HepG2 (cell line): Measurements from ENCODE around the gene SBK1. TPM values are rescaled to one million over a fixed set of nuclear protein-coding genes. Genes with fewer than 3 reads are reported as not detected.
A peak's percentile ranks its signal among the peaks of the same experiment; 100 is the strongest.

Source experiments
- ARNT2 ChIP-seq: sonication (generic); formaldehyde crosslinking; IDR thresholded peaks from 2 replicates; pipeline ENCODE4 v1.8.0; 2022; ENCODE audit warnings: mild to moderate bottlenecking, low read depth, missing genetic modification reagents, moderate library complexity
- BRD4 ChIP-seq: sonication (generic); formaldehyde crosslinking; IDR thresholded peaks from 2 replicates; pipeline ENCODE4 v1.4.0; 2020; ENCODE audit warnings: missing genetic modification reagents
- HNRNPL ChIP-seq: fragments of 200-400 bp; formaldehyde crosslinking; IDR thresholded peaks from 2 replicates; pipeline ENCODE4 v1.6.1; 2017; ENCODE audit warnings: mild to moderate bottlenecking, low read depth, low read length
- IRF2 ChIP-seq: IDR thresholded peaks from 2 replicates; pipeline ENCODE4 v1.6.1; 2018; ENCODE audit warnings: missing genetic modification reagents, missing compliant biosample characterization
- SMARCE1 ChIP-seq: fragments of 450-650 bp; IDR thresholded peaks from 2 replicates; pipeline ENCODE4 v1.6.1; 2017; ENCODE audit warnings: borderline replicate concordance
- SNAI1 ChIP-seq: sonication (generic); formaldehyde crosslinking; IDR thresholded peaks from 2 replicates; pipeline ENCODE4 v1.5.0; 2020; ENCODE audit warnings: mild to moderate bottlenecking, missing genetic modification reagents, borderline replicate concordance
- SOX6 ChIP-seq, 2 experiments: fragments of 450-650 bp in 1 of 2; sonication (generic) in 1 of 2; formaldehyde crosslinking in 1 of 2; IDR thresholded peaks; 2 replicates each; pipeline versions ENCODE4 v1.4.0 to v1.6.1; 2017 to 2020; ENCODE audit warnings: antibody characterized with exemption in 1 of 2, mild to moderate bottlenecking in 1 of 2, missing genetic modification reagents in 1 of 2
- TOE1 ChIP-seq: sonication (generic); formaldehyde crosslinking; IDR thresholded peaks from 2 replicates; pipeline ENCODE4 v1.4.0; 2020; ENCODE audit warnings: mild to moderate bottlenecking, missing genetic modification reagents
- TOPORS ChIP-seq: sonication (generic); formaldehyde crosslinking; IDR thresholded peaks from 2 replicates; pipeline ENCODE4 v1.8.0; 2023; ENCODE audit warnings: mild to moderate bottlenecking, missing genetic modification reagents
- ZBTB2 ChIP-seq: sonication (generic); formaldehyde crosslinking; IDR thresholded peaks from 2 replicates; pipeline ENCODE4 v1.8.0; 2022; ENCODE audit warnings: low read depth, missing genetic modification reagents
- ZBTB3 ChIP-seq: sonication (generic); formaldehyde crosslinking; IDR thresholded peaks from 2 replicates; pipeline ENCODE4 v1.4.0; 2020; ENCODE audit warnings: low read depth, mild to moderate bottlenecking, moderate library complexity, missing genetic modification reagents, borderline replicate concordance
- ZNF124 ChIP-seq: sonication (generic); formaldehyde crosslinking; IDR thresholded peaks from 2 replicates; pipeline ENCODE4 v1.4.0; 2020; ENCODE audit warnings: missing genetic modification reagents
- ZNF143 ChIP-seq: sonication (generic); formaldehyde crosslinking; IDR thresholded peaks from 2 replicates; pipeline ENCODE4 v1.4.0; 2020; ENCODE audit warnings: missing genetic modification reagents
- polyA plus RNA-seq, 8 experiments: library from polyadenylated mRNA; depleted of rRNA in 3 of 8; stranded (reverse) in 7 of 8; unstranded in 1 of 8; fragments of >200 nt; fragmentation: Illumina TruSeq in 4 of 8; extraction: Trizol in 4 of 8; gene quantifications; 2 replicates each; pipeline versions ENCODE4 v1.2.1 to v1.2.3, GENCODE V29; 2011 to 2016; ENCODE audit warnings: low read depth in 4 of 8, missing spikeins in 1 of 8, mixed read lengths in 1 of 8; ENCODE audit not compliant: insufficient read depth in 1 of 8
- total RNA-seq, 5 experiments: library from RNA; depleted of rRNA; stranded (reverse); fragments of >200 nt; fragmentation: Illumina TruSeq; extraction: Trizol; gene quantifications; 2 replicates each; pipeline ENCODE4 v1.2.3, GENCODE V29; 2016; ENCODE audit warnings: low read depth in 1 of 5
- TF ChIP-seq, protein P1 (sequence below): sonication (generic); formaldehyde crosslinking; IDR thresholded peaks from 2 replicates; pipeline ENCODE4 v1.4.0; 2020; ENCODE audit warnings: missing genetic modification reagents, borderline replicate concordance
- TF ChIP-seq, protein P2 (sequence below): sonication (generic); formaldehyde crosslinking; IDR thresholded peaks from 2 replicates; pipeline ENCODE4 v1.5.0; 2020; ENCODE audit warnings: missing genetic modification reagents, mild to moderate bottlenecking, borderline replicate concordance
- TF ChIP-seq, protein P3 (sequence below): sonication (generic); formaldehyde crosslinking; conservative IDR thresholded peaks from 2 replicates; pipeline ENCODE4 v1.4.0; 2020; ENCODE audit warnings: missing genetic modification reagents
- TF ChIP-seq, protein P4 (sequence below): sonication (generic); formaldehyde crosslinking; IDR thresholded peaks from 2 replicates; pipeline ENCODE4 v1.4.0; 2020; ENCODE audit warnings: missing genetic modification reagents

Gene SBK1
- total and polyA plus RNA-seq, 2 of the 13 experiments (the other 11 are each of a cell fraction or from before 2014, with no cell fraction given) = 0.15 to 0.17 TPM

DNA sequence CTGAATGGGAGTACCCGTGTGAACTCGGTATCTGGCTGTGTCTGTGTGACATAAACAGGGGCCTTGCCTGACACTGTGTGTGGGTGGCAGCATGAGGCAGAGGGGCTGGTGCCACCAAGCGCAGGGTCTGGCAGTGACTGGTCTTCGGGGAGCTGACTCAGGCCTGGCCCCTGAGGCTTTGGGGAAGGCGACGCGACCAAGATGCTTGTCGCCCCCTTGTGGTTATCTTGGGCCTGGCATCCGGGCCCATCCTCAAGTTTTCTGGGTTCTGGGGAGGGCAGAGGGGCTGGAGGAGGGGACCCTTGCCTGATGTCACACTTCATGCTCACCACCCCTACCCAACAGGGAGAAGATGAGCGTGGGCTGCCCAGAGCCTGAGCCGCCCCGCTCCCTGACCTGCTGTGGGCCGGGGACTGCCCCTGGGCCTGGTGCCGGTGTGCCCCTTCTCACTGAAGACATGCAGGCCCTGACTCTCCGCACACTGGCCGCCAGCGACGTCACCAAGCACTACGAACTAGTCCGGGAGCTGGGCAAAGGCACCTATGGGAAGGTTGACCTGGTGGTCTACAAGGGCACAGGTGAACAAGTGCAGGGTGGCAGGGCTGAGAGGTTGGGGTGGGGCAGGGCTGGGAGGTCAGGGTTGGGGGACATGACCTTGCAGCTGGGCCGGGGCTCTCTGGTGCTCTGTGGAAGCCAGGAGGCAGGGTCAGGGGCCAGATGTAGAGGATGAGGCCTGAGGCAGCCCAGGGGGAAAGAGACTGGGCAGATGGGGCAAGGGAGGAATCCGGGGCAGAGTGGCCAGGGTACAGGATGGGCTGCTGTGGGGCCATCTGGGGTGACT lies 24.9 kb downstream of the SBK1 start (continued):
- TF ChIP-seq SMARCE1 = no peak
- no peak for TF ChIP-seq TOPORS (CRISPR knock-in tag)
- no peak for TF ChIP-seq IRF2
- TF ChIP-seq, protein P1, sequence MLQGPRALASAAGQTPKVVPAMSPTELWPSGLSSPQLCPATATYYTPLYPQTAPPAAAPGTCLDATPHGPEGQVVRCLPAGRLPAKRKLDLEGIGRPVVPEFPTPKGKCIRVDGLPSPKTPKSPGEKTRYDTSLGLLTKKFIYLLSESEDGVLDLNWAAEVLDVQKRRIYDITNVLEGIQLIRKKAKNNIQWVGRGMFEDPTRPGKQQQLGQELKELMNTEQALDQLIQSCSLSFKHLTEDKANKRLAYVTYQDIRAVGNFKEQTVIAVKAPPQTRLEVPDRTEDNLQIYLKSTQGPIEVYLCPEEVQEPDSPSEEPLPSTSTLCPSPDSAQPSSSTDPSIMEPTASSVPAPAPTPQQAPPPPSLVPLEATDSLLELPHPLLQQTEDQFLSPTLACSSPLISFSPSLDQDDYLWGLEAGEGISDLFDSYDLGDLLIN (CRISPR knock-in tag) = no peak
- TF ChIP-seq ZNF124 (CRISPR knock-in tag) = 0 out of 2 replicates have a peak, but pooled peaks have one; percentile 39
- TF ChIP-seq ZBTB3 = no peak
- TF ChIP-seq ARNT2 = no peak
- TF ChIP-seq, protein P2, sequence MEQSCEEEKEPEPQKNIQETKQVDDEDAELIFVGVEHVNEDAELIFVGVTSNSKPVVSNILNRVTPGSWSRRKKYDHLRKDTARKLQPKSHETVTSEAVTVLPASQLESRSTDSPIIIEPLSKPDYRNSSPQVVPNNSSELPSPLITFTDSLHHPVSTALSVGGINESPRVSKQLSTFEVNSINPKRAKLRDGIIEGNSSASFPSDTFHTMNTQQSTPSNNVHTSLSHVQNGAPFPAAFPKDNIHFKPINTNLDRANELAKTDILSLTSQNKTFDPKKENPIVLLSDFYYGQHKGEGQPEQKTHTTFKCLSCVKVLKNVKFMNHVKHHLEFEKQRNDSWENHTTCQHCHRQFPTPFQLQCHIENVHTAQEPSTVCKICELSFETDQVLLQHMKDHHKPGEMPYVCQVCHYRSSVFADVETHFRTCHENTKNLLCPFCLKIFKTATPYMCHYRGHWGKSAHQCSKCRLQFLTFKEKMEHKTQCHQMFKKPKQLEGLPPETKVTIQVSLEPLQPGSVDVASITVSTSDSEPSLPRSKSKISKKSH (CRISPR knock-in tag) = 0 out of 2 replicates have a peak, but pooled peaks have one; percentile 20
- TF ChIP-seq ZNF143 (CRISPR knock-in tag) = no peak
- TF ChIP-seq BRD4 = no peak
- no peak for TF ChIP-seq ZBTB2
- TF ChIP-seq, protein P3, sequence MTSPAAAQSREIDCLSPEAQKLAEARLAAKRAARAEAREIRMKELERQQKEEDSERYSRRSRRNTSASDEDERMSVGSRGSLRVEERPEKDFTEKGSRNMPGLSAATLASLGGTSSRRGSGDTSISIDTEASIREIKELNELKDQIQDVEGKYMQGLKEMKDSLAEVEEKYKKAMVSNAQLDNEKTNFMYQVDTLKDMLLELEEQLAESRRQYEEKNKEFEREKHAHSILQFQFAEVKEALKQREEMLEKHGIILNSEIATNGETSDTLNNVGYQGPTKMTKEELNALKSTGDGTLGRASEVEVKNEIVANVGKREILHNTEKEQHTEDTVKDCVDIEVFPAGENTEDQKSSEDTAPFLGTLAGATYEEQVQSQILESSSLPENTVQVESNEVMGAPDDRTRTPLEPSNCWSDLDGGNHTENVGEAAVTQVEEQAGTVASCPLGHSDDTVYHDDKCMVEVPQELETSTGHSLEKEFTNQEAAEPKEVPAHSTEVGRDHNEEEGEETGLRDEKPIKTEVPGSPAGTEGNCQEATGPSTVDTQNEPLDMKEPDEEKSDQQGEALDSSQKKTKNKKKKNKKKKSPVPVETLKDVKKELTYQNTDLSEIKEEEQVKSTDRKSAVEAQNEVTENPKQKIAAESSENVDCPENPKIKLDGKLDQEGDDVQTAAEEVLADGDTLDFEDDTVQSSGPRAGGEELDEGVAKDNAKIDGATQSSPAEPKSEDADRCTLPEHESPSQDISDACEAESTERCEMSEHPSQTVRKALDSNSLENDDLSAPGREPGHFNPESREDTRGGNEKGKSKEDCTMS (CRISPR knock-in tag) = no peak
- no peak for TF ChIP-seq SOX6 (IDR thresholded peaks at IDR 0.05)
- TF ChIP-seq SOX6 (CRISPR knock-in tag; IDR thresholded peaks at IDR 0.05) = no peak
- TF ChIP-seq HNRNPL = peak; percentile 72; the same call in 1 of the 2 replicates
- TF ChIP-seq, protein P4, sequence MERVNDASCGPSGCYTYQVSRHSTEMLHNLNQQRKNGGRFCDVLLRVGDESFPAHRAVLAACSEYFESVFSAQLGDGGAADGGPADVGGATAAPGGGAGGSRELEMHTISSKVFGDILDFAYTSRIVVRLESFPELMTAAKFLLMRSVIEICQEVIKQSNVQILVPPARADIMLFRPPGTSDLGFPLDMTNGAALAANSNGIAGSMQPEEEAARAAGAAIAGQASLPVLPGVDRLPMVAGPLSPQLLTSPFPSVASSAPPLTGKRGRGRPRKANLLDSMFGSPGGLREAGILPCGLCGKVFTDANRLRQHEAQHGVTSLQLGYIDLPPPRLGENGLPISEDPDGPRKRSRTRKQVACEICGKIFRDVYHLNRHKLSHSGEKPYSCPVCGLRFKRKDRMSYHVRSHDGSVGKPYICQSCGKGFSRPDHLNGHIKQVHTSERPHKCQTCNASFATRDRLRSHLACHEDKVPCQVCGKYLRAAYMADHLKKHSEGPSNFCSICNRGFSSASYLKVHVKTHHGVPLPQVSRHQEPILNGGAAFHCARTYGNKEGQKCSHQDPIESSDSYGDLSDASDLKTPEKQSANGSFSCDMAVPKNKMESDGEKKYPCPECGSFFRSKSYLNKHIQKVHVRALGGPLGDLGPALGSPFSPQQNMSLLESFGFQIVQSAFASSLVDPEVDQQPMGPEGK (CRISPR knock-in tag) = peak; percentile 41; the same call in 1 of the 2 replicates
- TF ChIP-seq TOE1 = no peak
- no peak for TF ChIP-seq SNAI1
